GM13976 (cell line): ENCODE results near the gene EFCAB3.
A peak's percentile ranks its signal among the peaks of the same experiment; 100 is the strongest.
"Not testable (repeated sequence)": the region's sequence is repeated elsewhere in the genome, so short reads cannot be mapped to it uniquely, and the experiment has no call there.

Experiments used
- DNase-seq: peaks from one replicate; pipeline ENCODE4 v3.0.0; 2012; ENCODE audit warnings: low spot score
- CTCF ChIP-seq: IDR thresholded peaks from 2 replicates; pipeline ENCODE4 v1.5.1; 2012; ENCODE audit warnings: borderline replicate concordance, mild to moderate bottlenecking; ENCODE audit not compliant: insufficient read depth; ENCODE audit errors: extremely low read depth, missing control alignments, control extremely low read depth
- in situ Hi-C: fragments of 300-500 bp; cut with MboI; formaldehyde crosslinking; loops from one replicate; pipeline ENCODE4 v1.12.0; 2022; ENCODE audit warnings: low sequenced_read_pairs, mixed read lengths, inconsistent platforms; ENCODE audit not compliant: unreplicated experiment

EFCAB3 gene

GRCh38 chr17:62388856-62389255 is 8.5 kb downstream of the EFCAB3 start:
- TF ChIP-seq CTCF = no peak
- in situ Hi-C loops = no loop called here
- DNase-seq = no peak

GRCh38 chr17:62392908-62393307 is 12.6 kb downstream of the EFCAB3 start:
- DNase-seq = no peak
- in situ Hi-C loops = no loop called here
- TF ChIP-seq CTCF = no peak

- DNase-seq = no peak
- TF ChIP-seq CTCF = no peak
- in situ Hi-C loops = no loop called here
Measured at GRCh38 chr17:62398891-62399290, 18.5 kb downstream of the EFCAB3 start.

- in situ Hi-C loops = no loop called here
Measured at GRCh38 chr17:62405451-62405850, 25.1 kb downstream of the EFCAB3 start.

GRCh38 chr17:62413090-62413489 is 32.7 kb downstream of the EFCAB3 start:
- DNase-seq, in situ Hi-C loops: not testable (repeated sequence)

More at GRCh38 chr17:62405451-62405850, 25.1 kb downstream of the EFCAB3 start:
- TF ChIP-seq CTCF = no peak
- no peak for DNase-seq

- in situ Hi-C loops = not testable (repeated sequence)
- peak; percentile 83 for DNase-seq
- TF ChIP-seq CTCF = peak; percentile 45
Measured at GRCh38 chr17:62423647-62424461, 43.5 kb downstream of the EFCAB3 start, which contains the start of gene METTL2A. Gene METTL2A (plus strand): TSS chr17:62423897. CDS start chr17:62423903, 6 bp downstream.

- in situ Hi-C loops = not testable (repeated sequence)
Measured at GRCh38 chr17:62426214-62426613, 45.9 kb downstream of the EFCAB3 start.

GRCh38 chr17:62435251-62435650 is 54.9 kb downstream of the EFCAB3 start:
- in situ Hi-C loops, DNase-seq: not testable (repeated sequence)

More at GRCh38 chr17:62426214-62426613, 45.9 kb downstream of the EFCAB3 start:
- not testable (repeated sequence) for DNase-seq

GRCh38 chr17:62441181-62441580 is 60.8 kb downstream of the EFCAB3 start:
- DNase-seq = not testable (repeated sequence)

More at GRCh38 chr17:62441181-62441580, 60.8 kb downstream of the EFCAB3 start:
- in situ Hi-C loops = not testable (repeated sequence)
